MCF 10A (cell line): Measurements from ENCODE around the gene CDC37L1. TPM values are rescaled to one million over a fixed set of nuclear protein-coding genes. Genes with fewer than 3 reads are reported as not detected.
A peak's percentile ranks its signal among the peaks of the same experiment; 100 is the strongest.

ENCODE experiments used
- BruUV-seq: library from RNA; stranded (reverse); fragments of 400-500 nt; replicated peaks from 2 replicates; lab custom pipeline; 2021; lab: Mats Ljungman, UMichigan
- CTCF ChIA-PET: fragments of 300-600 bp; sonication (Branson Sonifier 250); formaldehyde crosslinking; extraction: SDS; loops from one replicate; lab custom pipeline; 2021; ENCODE audit warnings: antibody characterized with exemption, inconsistent platforms; lab: Yijun Ruan, JAX
- POLR2A ChIA-PET: fragments of 300-600, 350-650 bp; sonication (Branson Sonifier 250); formaldehyde crosslinking; extraction: SDS; loops from one replicate; lab custom pipeline; 2020; ENCODE audit warnings: antibody characterized with exemption, inconsistent platforms; lab: Yijun Ruan, JAX
- DNase-seq: peaks from one replicate; pipeline ENCODE4 v3.0.0-alpha.2; 2018; ENCODE audit not compliant: unreplicated experiment
- H3K27ac Mint-ChIP-seq: one replicate; pipeline ENCODE4 v1.8.0; 2022; ENCODE audit warnings: mild to moderate bottlenecking, low read depth, mixed read lengths; ENCODE audit not compliant: unreplicated experiment
- H3K27me3 Mint-ChIP-seq: one replicate; pipeline ENCODE4 v1.8.0; 2022; ENCODE audit warnings: mixed read lengths; ENCODE audit not compliant: insufficient read depth, unreplicated experiment
- H3K36me3 Mint-ChIP-seq: one replicate; pipeline ENCODE4 v1.8.0; 2022; ENCODE audit warnings: mild to moderate bottlenecking, moderate library complexity, mixed read lengths; ENCODE audit not compliant: insufficient read depth, unreplicated experiment
- H3K4me1 Mint-ChIP-seq: one replicate; pipeline ENCODE4 v1.8.0; 2022; ENCODE audit warnings: mixed read lengths; ENCODE audit not compliant: insufficient read depth, unreplicated experiment
- H3K4me3 Mint-ChIP-seq: one replicate; pipeline ENCODE4 v1.8.0; 2022; ENCODE audit warnings: mild to moderate bottlenecking, moderate library complexity, mixed read lengths; ENCODE audit not compliant: unreplicated experiment
- H3K9me3 Mint-ChIP-seq: one replicate; pipeline ENCODE4 v1.8.0; 2022; ENCODE audit warnings: mixed read lengths; ENCODE audit not compliant: unreplicated experiment
- CTCF ChIP-seq: fragments of 200-600 bp; IDR thresholded peaks from one replicate; pipeline ENCODE4 v1.8.0; 2022; ENCODE audit warnings: antibody characterized with exemption, mild to moderate bottlenecking; ENCODE audit not compliant: unreplicated experiment
- intact Hi-C: fragments of 100-400 bp; cut with micrococcal nuclease; formaldehyde crosslinking; loops from 2 replicates; pipeline ENCODE4 v1.14.1; 2022
- total RNA-seq: library from RNA; stranded (reverse); gene quantifications from 2 replicates; pipeline ENCODE4 v1.2.3, GENCODE V29; 2022

Gene CDC37L1
- total RNA-seq, 1 experiment from 2014 or later, result 20.4 TPM

GRCh38 chr9:4678679-4679267, 596 bp upstream of the CDC37L1 start:
- intact Hi-C loops, result loop anchor here (1.0 to 2.0 kb wide), 2 partner anchors 16 to 65 kb away; partner anchors contain the start of gene PLPP6
- no peak for TF ChIP-seq CTCF
- H3K27ac Mint-ChIP-seq, result no peak overlapping the region
- peaks cover 22% of the 10 kb centered on the region for H3K4me1 Mint-ChIP-seq
- CTCF ChIA-PET, result interaction anchor here (2.5 kb wide), 1 partner anchor 13 kb away, joined by 15 read pairs; the partner anchor contains the start of gene SPATA6L
- H3K4me3 Mint-ChIP-seq, result no peak overlapping the region
- peaks cover 6% of the 10 kb centered on the region for H3K9me3 Mint-ChIP-seq
- peak; percentile 37 for DNase-seq
- peaks cover 11% of the 10 kb centered on the region for H3K36me3 Mint-ChIP-seq
- TSS peak; percentile 95 for BruUV-seq
- POLR2A ChIA-PET, result interaction anchor here (0.5 to 1.4 kb wide), 18 partner anchors 9 to 1836 kb away, joined by 3 to 42 read pairs (median 4); partner anchors contain the start of genes AK3, JAK2, PLPP6 and PUM3
- H3K27me3 Mint-ChIP-seq, result no peaks in the 10 kb centered on the region

GRCh38 chr9:4680173-4680525, 780 bp downstream of the CDC37L1 start:
- intact Hi-C loops, result no loop called here
- H3K36me3 Mint-ChIP-seq, result peaks cover 18% of the 10 kb centered on the region
- no peaks in the 10 kb centered on the region for H3K27me3 Mint-ChIP-seq
- H3K4me1 Mint-ChIP-seq, result peaks cover 21% of the 10 kb centered on the region
- no peak for DNase-seq
- peaks cover 6% of the 10 kb centered on the region for H3K9me3 Mint-ChIP-seq
- POLR2A ChIA-PET, result interaction anchor here (0.6 to 3.3 kb wide), 13 partner anchors 11 to 1836 kb away, joined by 3 to 48 read pairs (median 7); partner anchors contain the start of genes AK3, PLPP6, PUM3 and RCL1
- CTCF ChIA-PET, result interaction anchor here (0.5 to 1.4 kb wide), 2 partner anchors 60 to 915 kb away, joined by 3 to 5 read pairs; no protein-coding TSS in a partner anchor
- H3K27ac Mint-ChIP-seq, result no peak overlapping the region
- TF ChIP-seq CTCF, result no peak
- BruUV-seq, result no TSS peak
- no peak overlapping the region for H3K4me3 Mint-ChIP-seq

GRCh38 chr9:4680750-4681149, 1.4 kb downstream of the CDC37L1 start:
- TF ChIP-seq CTCF, result no peak
- Mint-ChIP-seq H3K27ac (no peak overlapping the region), H3K4me1 (peaks cover 15% of the 10 kb centered on the region), H3K36me3 (peaks cover 20% of the 10 kb centered on the region), H3K27me3 (no peaks in the 10 kb centered on the region), H3K4me3 (no peak overlapping the region), H3K9me3 (peaks cover 2% of the 10 kb centered on the region)
- peak; percentile 33 for DNase-seq
- intact Hi-C loops, result no loop called here
- BruUV-seq, result no TSS peak
- POLR2A ChIA-PET, result interaction anchor here (0.5 to 3.3 kb wide), 13 partner anchors 8 to 1837 kb away, joined by 3 to 48 read pairs (median 5); partner anchors contain the start of genes AK3, PLPP6, PUM3 and RIC1
- CTCF ChIA-PET, result interaction anchor here (0.5 to 1.4 kb wide), 10 partner anchors 53 to 914 kb away, joined by 3 to 5 read pairs (median 3); no protein-coding TSS in a partner anchor

- Mint-ChIP-seq H3K36me3 (peaks cover 33% of the 10 kb centered on the region), H3K27ac (no peak overlapping the region), H3K27me3 (no peaks in the 10 kb centered on the region), H3K4me3 (no peak overlapping the region), H3K9me3 (no peaks in the 10 kb centered on the region), H3K4me1 (peaks cover 14% of the 10 kb centered on the region)
- TF ChIP-seq CTCF, result no peak
- BruUV-seq, result no TSS peak
- DNase-seq, result no peak
- intact Hi-C loops, result no loop called here
- ChIA-PET POLR2A (interaction anchor here (1.0 to 1.3 kb wide), 2 partner anchors 37 to 56 kb away, joined by 3 read pairs; partner anchors contain the start of gene AK3), CTCF (interaction anchor here (0.5 to 1.5 kb wide), 6 partner anchors 22 to 913 kb away, joined by 3 to 4 read pairs (median 4); no protein-coding TSS in a partner anchor)
Observed at GRCh38 chr9:4684820-4685219, 5.5 kb downstream of the CDC37L1 start.
